ENCODE results near the gene OVCA2. TPM values are rescaled to one million over a fixed set of nuclear protein-coding genes. Genes with fewer than 3 reads are reported as not detected.
A peak's percentile ranks its signal among the peaks of the same experiment; 100 is the strongest.

The OVCA2 gene
- total RNA-seq, 1 experiment from 2014 or later: 50.2 TPM

DNA sequence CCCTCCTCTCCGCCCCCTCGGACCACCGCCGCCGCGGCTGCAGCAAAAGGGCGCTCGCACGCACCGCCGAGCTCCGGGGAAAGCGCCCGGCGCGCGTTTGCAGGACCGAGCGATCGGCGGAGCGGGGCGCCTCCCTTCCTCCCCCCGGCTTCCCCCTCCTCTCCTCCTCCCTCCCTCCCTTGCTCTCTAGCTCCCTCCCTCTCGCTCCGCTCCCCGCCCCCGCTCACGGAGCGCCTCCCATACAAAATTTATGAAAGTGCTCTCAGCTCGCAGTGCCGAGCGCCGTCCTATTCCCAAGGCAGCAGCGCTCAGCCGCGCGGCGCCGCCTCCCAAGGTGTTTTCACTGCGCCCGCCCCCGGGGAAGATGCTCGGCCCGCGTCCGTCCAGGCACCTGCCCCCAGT lies 16.6 kb upstream of the OVCA2 start, which contains the start of gene RTN4RL1:
RTN4RL1 (minus strand) TSS at position 115 of the 402 bp plus-strand sequence. CDS start 469 bp downstream, outside the sequence.
- Histone ChIP-seq H4K20me1 (ENCODE audit: insufficient read depth, low read depth, low read length) (no peaks in the 10 kb centered on the region), H3K4me2 (ENCODE audit: low read depth, low read length, poor library complexity, severe bottlenecking) (peak within 1 kb of the TSS; percentile 66), H3K9ac (ENCODE audit: low read length) (peak within 1 kb of the TSS; percentile 49), H3K27me3 (ENCODE audit: low read length) (no peaks in the 10 kb centered on the region), H2AFZ (ENCODE audit: low read length) (0 out of 2 replicates have a peak within 1 kb of the TSS, but pooled peaks have one; percentile 28), H3K27ac (ENCODE audit: low read length) (no peak within 1 kb of the TSS), H3K9me3 (ENCODE audit: low read length) (no peaks in the 10 kb centered on the region), H3K4me3 (ENCODE audit: low read length) (peak within 1 kb of the TSS; percentile 59), H3K79me2 (ENCODE audit: low read length) (no peaks in the 10 kb centered on the region), H3K4me1 (ENCODE audit: low read length) (peaks cover 26% of the 10 kb centered on the region), H3K9me2 (replicated peaks; ENCODE audit: insufficient read depth, low read length) (no peaks in the 10 kb centered on the region), H3K36me3 (ENCODE audit: insufficient read depth, low read length) (no peaks in the 10 kb centered on the region)
- DNase-seq: peak; percentile 84

DNA sequence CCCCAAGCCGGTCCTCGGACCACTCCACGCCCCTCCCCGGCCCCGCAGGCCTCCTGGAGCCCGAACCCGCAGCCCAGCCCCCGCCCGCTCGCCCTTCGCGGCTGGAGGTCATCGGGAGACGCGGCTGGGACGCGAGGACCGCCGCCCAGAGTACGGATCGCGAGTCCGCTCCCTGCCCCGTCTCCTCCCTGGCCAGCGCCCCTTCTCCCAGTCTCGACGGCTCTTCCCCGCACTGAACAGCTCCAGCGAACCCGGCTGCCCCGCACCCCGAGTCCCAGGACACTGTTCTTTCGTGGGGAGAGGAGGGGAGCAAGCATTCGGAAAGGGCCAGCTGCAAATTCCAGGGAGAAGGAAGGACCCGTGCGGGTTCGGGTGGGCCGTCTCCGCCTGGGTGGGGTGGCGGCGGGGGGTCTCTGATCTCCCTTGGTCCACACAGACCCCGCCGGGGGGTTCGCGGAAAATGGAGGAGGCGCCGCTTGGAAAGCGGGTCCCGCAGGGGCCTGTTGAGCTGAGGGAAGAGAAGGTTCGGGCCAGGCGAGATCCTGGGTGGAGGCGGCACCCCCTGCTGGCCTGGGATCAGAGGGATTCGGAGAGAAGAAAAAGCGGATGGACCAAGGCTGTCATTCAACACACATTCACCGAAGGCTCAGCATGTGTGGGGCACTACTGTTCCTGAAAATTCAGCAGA lies 16.1 kb upstream of the OVCA2 start:
- Histone ChIP-seq H3K9me3 (ENCODE audit: low read length) (no peaks in the 10 kb centered on the region), H4K20me1 (ENCODE audit: insufficient read depth, low read depth, low read length) (no peaks in the 10 kb centered on the region), H3K4me1 (ENCODE audit: low read length) (peaks cover 24% of the 10 kb centered on the region), H3K9me2 (replicated peaks; ENCODE audit: insufficient read depth, low read length) (no peaks in the 10 kb centered on the region), H3K4me2 (ENCODE audit: low read depth, low read length, poor library complexity, severe bottlenecking) (peak overlapping the region; percentile 66), H3K36me3 (ENCODE audit: insufficient read depth, low read length) (no peaks in the 10 kb centered on the region), H2AFZ (ENCODE audit: low read length) (no peak overlapping the region), H3K9ac (ENCODE audit: low read length) (no peak overlapping the region), H3K27ac (ENCODE audit: low read length) (no peak overlapping the region), H3K27me3 (ENCODE audit: low read length) (no peaks in the 10 kb centered on the region), H3K4me3 (ENCODE audit: low read length) (peak overlapping the region; percentile 59; the same call in 1 of the 2 replicates), H3K79me2 (ENCODE audit: low read length) (peaks cover 1% of the 10 kb centered on the region)
- DNase-seq: no peak

DNA sequence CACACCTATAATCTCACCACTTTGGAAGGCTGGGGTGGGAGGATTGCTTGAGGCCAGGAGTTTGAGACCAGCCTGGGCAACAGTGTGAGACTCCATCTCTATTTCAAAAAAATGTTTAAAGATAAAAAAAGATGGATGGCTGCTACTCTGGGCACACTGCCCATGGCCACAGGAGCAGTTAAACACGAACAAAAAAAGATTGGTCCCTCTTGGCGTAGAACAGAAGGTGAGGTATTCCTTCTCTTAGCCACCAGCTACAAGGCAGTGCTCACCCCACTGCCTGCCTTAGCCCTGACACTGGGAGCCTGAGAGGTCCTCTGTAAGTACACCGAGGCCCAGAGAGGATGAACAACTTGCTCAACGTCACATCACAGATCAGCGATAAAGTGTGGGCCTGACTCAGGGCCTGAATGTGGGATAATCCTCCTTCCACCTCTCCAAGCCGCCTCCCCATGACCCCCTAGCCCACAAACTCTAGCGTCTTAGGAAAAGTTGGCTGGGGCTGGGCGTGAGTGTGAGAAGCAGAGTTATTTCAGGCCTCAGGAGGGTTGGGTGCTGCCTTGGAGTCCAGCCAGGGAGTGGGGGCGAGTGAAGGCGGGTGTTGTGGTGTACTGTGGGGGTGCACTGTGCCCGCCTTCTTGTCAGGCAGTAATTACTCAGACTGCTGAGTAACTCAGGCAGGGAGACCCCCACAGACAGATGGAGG lies 14.1 kb upstream of the OVCA2 start:
- Histone ChIP-seq H2AFZ (ENCODE audit: low read length) (no peak overlapping the region), H3K4me1 (ENCODE audit: low read length) (peaks cover 38% of the 10 kb centered on the region), H3K36me3 (ENCODE audit: insufficient read depth, low read length) (no peaks in the 10 kb centered on the region), H3K9me3 (ENCODE audit: low read length) (no peaks in the 10 kb centered on the region), H3K9me2 (replicated peaks; ENCODE audit: insufficient read depth, low read length) (no peaks in the 10 kb centered on the region), H3K27ac (ENCODE audit: low read length) (no peak overlapping the region), H3K4me3 (ENCODE audit: low read length) (no peak overlapping the region), H4K20me1 (ENCODE audit: insufficient read depth, low read depth, low read length) (no peaks in the 10 kb centered on the region), H3K27me3 (ENCODE audit: low read length) (no peaks in the 10 kb centered on the region), H3K4me2 (ENCODE audit: low read depth, low read length, poor library complexity, severe bottlenecking) (no peak overlapping the region), H3K9ac (ENCODE audit: low read length) (no peak overlapping the region), H3K79me2 (ENCODE audit: low read length) (peaks cover 15% of the 10 kb centered on the region)
- DNase-seq: no peak

DNA sequence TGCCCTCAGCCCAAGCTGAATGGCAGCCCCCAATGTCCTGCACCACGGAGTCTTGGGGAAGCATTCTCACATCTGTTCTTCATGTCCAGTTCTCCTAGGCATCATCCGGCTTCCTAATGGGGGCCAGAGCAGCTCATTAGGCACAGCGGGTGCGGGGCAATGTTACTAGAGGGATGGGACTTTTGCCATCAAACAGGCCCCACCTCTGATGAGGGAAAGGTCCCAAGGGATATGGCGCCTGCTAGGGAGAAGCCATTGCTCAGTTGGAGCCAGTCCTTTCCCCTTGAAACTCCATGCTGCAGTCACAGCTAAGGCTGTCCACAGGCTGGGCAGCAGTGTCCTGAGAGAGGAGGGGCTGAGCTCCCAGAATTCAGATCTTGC lies 13.6 kb upstream of the OVCA2 start:
- Histone ChIP-seq H3K79me2 (ENCODE audit: low read length) (peaks cover 15% of the 10 kb centered on the region), H3K4me3 (ENCODE audit: low read length) (no peak overlapping the region), H3K36me3 (ENCODE audit: insufficient read depth, low read length) (no peaks in the 10 kb centered on the region), H4K20me1 (ENCODE audit: insufficient read depth, low read depth, low read length) (0 out of 2 replicates have a peak, but pooled peaks cover under 1% of the 10 kb centered on the region), H2AFZ (ENCODE audit: low read length) (no peak overlapping the region), H3K27me3 (ENCODE audit: low read length) (no peaks in the 10 kb centered on the region), H3K4me2 (ENCODE audit: low read depth, low read length, poor library complexity, severe bottlenecking) (no peak overlapping the region), H3K9me3 (ENCODE audit: low read length) (no peaks in the 10 kb centered on the region), H3K9me2 (replicated peaks; ENCODE audit: insufficient read depth, low read length) (no peaks in the 10 kb centered on the region), H3K9ac (ENCODE audit: low read length) (no peak overlapping the region), H3K4me1 (ENCODE audit: low read length) (peaks cover 43% of the 10 kb centered on the region), H3K27ac (ENCODE audit: low read length) (no peak overlapping the region)
- DNase-seq: no peak

DNA sequence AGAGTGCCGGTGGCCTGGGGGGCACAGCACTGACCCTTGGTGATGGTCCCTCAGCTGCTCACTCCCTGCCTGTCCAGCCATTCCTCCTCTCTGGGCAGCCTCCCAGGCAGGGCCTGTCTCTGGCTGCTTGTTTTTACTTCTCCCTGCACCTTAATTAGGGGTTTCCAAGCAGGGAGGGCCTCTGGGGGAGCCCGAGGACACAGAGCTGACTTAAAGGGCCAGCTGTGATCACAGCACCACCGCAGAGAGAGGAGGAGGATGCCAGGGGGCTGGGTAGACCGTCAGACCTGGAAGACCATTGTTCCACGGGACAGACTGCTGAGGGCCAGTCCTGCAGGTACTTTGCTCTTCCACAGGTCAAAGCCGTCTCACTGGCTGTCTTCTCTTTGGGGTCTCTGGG lies 13.1 kb upstream of the OVCA2 start:
- Histone ChIP-seq H3K27ac (ENCODE audit: low read length) (no peak overlapping the region), H3K4me3 (ENCODE audit: low read length) (no peak overlapping the region), H3K36me3 (ENCODE audit: insufficient read depth, low read length) (no peaks in the 10 kb centered on the region), H4K20me1 (ENCODE audit: insufficient read depth, low read depth, low read length) (peaks cover 6% of the 10 kb centered on the region), H3K9me2 (replicated peaks; ENCODE audit: insufficient read depth, low read length) (no peaks in the 10 kb centered on the region), H3K9me3 (ENCODE audit: low read length) (no peaks in the 10 kb centered on the region), H3K4me1 (ENCODE audit: low read length) (peaks cover 48% of the 10 kb centered on the region), H3K9ac (ENCODE audit: low read length) (no peak overlapping the region), H3K27me3 (ENCODE audit: low read length) (no peaks in the 10 kb centered on the region), H2AFZ (ENCODE audit: low read length) (no peak overlapping the region), H3K4me2 (ENCODE audit: low read depth, low read length, poor library complexity, severe bottlenecking) (no peak overlapping the region), H3K79me2 (ENCODE audit: low read length) (peaks cover 15% of the 10 kb centered on the region)
- DNase-seq: no peak

DNA sequence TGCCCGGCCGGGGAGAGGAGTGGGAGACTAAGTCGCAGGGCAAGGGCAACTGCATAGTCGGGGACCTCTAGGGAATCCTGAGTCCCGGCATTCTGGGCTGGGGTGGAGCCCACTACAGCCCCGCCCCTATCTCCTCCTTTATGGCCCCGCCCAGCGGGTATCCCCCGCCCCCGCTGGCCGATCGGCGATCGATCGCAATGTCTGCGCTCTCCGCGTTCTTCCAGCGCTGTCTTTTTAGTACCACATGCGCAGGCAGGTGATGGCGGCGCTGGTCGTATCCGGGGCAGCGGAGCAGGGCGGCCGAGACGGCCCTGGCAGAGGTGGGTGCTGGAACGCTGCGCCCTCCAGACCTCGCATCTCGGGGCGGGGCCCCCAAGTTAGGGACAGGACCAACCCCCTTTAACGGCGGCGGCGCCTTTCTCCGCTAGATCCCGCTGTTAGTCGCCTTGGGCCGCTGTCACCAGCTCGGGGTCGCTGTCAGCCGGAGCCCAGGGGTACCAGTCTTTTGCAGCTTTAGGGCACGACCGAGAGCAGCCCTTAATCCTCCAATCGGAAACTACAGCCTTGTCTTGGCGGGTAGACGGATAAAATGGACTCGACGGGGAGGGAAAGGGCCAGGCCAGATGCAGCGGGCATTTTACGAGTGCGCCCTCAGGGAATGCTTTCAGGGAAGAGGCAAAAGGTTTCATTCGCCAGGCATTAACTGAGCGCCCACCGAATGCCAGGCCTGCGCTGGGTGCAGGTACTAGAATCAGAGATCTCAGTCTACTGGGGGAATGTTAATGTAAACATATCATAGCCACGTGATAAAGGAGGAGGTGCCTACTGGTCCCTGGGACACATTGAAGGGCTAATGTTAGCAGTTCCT lies 11.7 kb upstream of the OVCA2 start, which contains the start of gene DPH1:
DPH1 (plus strand) TSS at position 243 of the 868 bp plus-strand sequence; CDS start at position 260, 17 bp downstream.
- H3K27ac ChIP-seq (ENCODE audit: low read length): peak within 1 kb of the TSS; percentile 78
- peak within 1 kb of the TSS; percentile 95 for H3K4me3 ChIP-seq (ENCODE audit: low read length)
- no peaks in the 10 kb centered on the region for H3K27me3 ChIP-seq (ENCODE audit: low read length)
- DNase-seq: peak; percentile 96
- peak within 1 kb of the TSS; percentile 86 for H3K4me2 ChIP-seq (ENCODE audit: low read depth, low read length, poor library complexity, severe bottlenecking)
- peak within 1 kb of the TSS; percentile 93 for H3K9ac ChIP-seq (ENCODE audit: low read length)
- H3K79me2 ChIP-seq (ENCODE audit: low read length): peaks cover 15% of the 10 kb centered on the region
- peaks cover 9% of the 10 kb centered on the region for H4K20me1 ChIP-seq (ENCODE audit: insufficient read depth, low read depth, low read length)
- H3K9me2 ChIP-seq (replicated peaks; ENCODE audit: insufficient read depth, low read length): no peaks in the 10 kb centered on the region
- H3K9me3 ChIP-seq (ENCODE audit: low read length): no peaks in the 10 kb centered on the region
- H3K36me3 ChIP-seq (ENCODE audit: insufficient read depth, low read length): no peaks in the 10 kb centered on the region
- H2AFZ ChIP-seq (ENCODE audit: low read length): peak within 1 kb of the TSS; percentile 95
- H3K4me1 ChIP-seq (ENCODE audit: low read length): peaks cover 51% of the 10 kb centered on the region

DNA sequence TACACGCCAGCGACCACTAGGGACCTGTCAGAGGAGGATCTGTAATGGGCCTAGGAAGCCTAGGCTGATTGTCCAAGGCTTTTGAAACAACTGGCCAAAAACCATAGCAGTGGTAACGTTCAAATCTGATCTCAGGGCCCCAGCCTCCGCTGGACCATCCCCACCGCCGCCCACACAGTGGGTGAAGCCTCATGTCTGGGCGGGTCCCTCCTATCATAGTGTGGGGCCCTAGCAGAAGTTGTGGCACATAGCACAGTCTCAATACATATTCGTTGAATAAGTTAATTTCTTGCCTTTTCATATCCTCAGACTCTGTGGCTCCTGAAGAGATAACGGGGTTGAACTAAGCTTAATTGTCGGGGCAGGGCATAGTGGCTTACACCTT lies 11.1 kb upstream of the OVCA2 start:
- DNase-seq: no peak
- Histone ChIP-seq H3K4me2 (ENCODE audit: low read depth, low read length, poor library complexity, severe bottlenecking) (peak overlapping the region; percentile 86), H3K9me3 (ENCODE audit: low read length) (no peaks in the 10 kb centered on the region), H3K4me3 (ENCODE audit: low read length) (peak overlapping the region; percentile 95), H3K9ac (ENCODE audit: low read length) (peak overlapping the region; percentile 93), H3K27me3 (ENCODE audit: low read length) (no peaks in the 10 kb centered on the region), H3K27ac (ENCODE audit: low read length) (peak overlapping the region; percentile 40), H3K36me3 (ENCODE audit: insufficient read depth, low read length) (peaks cover 1% of the 10 kb centered on the region), H4K20me1 (ENCODE audit: insufficient read depth, low read depth, low read length) (peaks cover 16% of the 10 kb centered on the region), H2AFZ (ENCODE audit: low read length) (no peak overlapping the region), H3K4me1 (ENCODE audit: low read length) (peaks cover 52% of the 10 kb centered on the region), H3K79me2 (ENCODE audit: low read length) (peaks cover 15% of the 10 kb centered on the region), H3K9me2 (replicated peaks; ENCODE audit: insufficient read depth, low read length) (no peaks in the 10 kb centered on the region)
